Right cardiac atrium (tissue), 5 donors: ENCODE results near the gene DPH7. TPM values are rescaled to one million over a fixed set of nuclear protein-coding genes. Genes with fewer than 3 reads are reported as not detected.

Experiments
- polyA plus RNA-seq: library from polyadenylated mRNA; stranded (reverse); fragments of 200-250 nt; gene quantifications from one replicate; pipeline ENCODE4 v1.2.3, GENCODE V29; 2013
- total RNA-seq, 4 donors: library from RNA; stranded (reverse); fragmentation: NEBNext Ultra II Directional; extraction: Animal tissue kit (Norgen Biotek cat#: 25700); gene quantifications; one replicate each; pipeline ENCODE4 v1.2.1, GENCODE V29; 2021
- donor health status: healthy with polysubstance abuse.
- donor health status: DM: no; HTN: yes; CAD: no.
- donor health status: DM: no; HTN: no; CAD: no.
- donor health status: DM: no; HTN: yes; CAD: no; lungs with severe emphysema.
- donor health status: DM: yes; HTN: yes; CAD: no.

The DPH7 gene
- total and polyA plus RNA-seq, 5 donors: 17.8 to 28.1 (median 20.5) TPM

Other genes with a start within 250 kb of the DPH7 start
- 10 to 100 TPM in 2 of 4 donors, 1 to 10 TPM in 2; 7.9 to 13.4 (median 11.1) TPM for gene EXD3, start 155.8 kb downstream of the DPH7 start, total RNA-seq
- 14.6 TPM for gene EXD3, start 155.8 kb downstream of the DPH7 start, polyA plus RNA-seq
- 1 to 10 TPM; 3.1 to 7.5 (median 4.5) TPM for gene NOXA1, start 155.5 kb downstream of the DPH7 start, total RNA-seq
- 4.3 TPM for gene NOXA1, start 155.5 kb downstream of the DPH7 start, polyA plus RNA-seq
- gene ENTPD8, start 137.6 kb downstream of the DPH7 start, total RNA-seq: not detected
- not detected for gene ENTPD8, start 137.6 kb downstream of the DPH7 start, polyA plus RNA-seq
- gene NSMF, start 119.6 kb downstream of the DPH7 start, total RNA-seq: 10 to 100 TPM; 12.4 to 21.5 (median 18.6) TPM
- 25.5 TPM for gene NSMF, start 119.6 kb downstream of the DPH7 start, polyA plus RNA-seq
- gene PNPLA7, start 28.5 kb downstream of the DPH7 start, total RNA-seq: 10 to 100 TPM in 1 of 4 donors, 1 to 10 TPM in 3; 7.4 to 13.0 (median 7.6) TPM
- 5.5 TPM for gene PNPLA7, start 28.5 kb downstream of the DPH7 start, polyA plus RNA-seq
- 100 to 1,000 TPM; 149 to 194 (median 185) TPM for gene MRPL41, start 27.0 kb downstream of the DPH7 start, total RNA-seq
- 460 TPM for gene MRPL41, start 27.0 kb downstream of the DPH7 start, polyA plus RNA-seq
- 1 to 10 TPM; 7.6 to 9.4 (median 9.0) TPM for gene ZMYND19, start 11.6 kb upstream of the DPH7 start, total RNA-seq
- 9.5 TPM for gene ZMYND19, start 11.6 kb upstream of the DPH7 start, polyA plus RNA-seq
- 10 to 100 TPM; 13.7 to 24.3 (median 20.2) TPM for gene ARRDC1, start 26.8 kb upstream of the DPH7 start, total RNA-seq
- 38.7 TPM for gene ARRDC1, start 26.8 kb upstream of the DPH7 start, polyA plus RNA-seq
- 10 to 100 TPM; 34.8 to 38.6 (median 37.1) TPM for gene EHMT1, start 40.1 kb upstream of the DPH7 start, total RNA-seq
- gene EHMT1, start 40.1 kb upstream of the DPH7 start, polyA plus RNA-seq: 23.3 TPM